H1 (cell line): ENCODE results near the gene SFT2D1. TPM values are rescaled to one million over a fixed set of nuclear protein-coding genes. Genes with fewer than 3 reads are reported as not detected.
A peak's percentile ranks its signal among the peaks of the same experiment; 100 is the strongest.

Experiments
- CTCF ChIA-PET: fragments of 300-600 bp; sonication (Branson Sonifier 250); formaldehyde crosslinking; loops from one replicate; lab custom pipeline; 2021; ENCODE audit not compliant: partially characterized antibody; lab: Charles Lee
- POLR2A ChIA-PET: fragments of 300-600 bp; sonication (Branson Sonifier 250); formaldehyde crosslinking; loops from one replicate; lab custom pipeline; 2021; ENCODE audit warnings: inconsistent platforms; ENCODE audit not compliant: partially characterized antibody; lab: Charles Lee
- DNase-seq, 2 experiments: peaks; one replicate each; pipeline versions ENCODE4 v3.0.0 to v3.0.0-alpha.2; 2010 to 2022; ENCODE audit warnings: low spot score in 2 of 2, low read depth in 1 of 2, mixed read lengths in 1 of 2
- FAIRE-seq: peaks from 2 replicates; lab custom pipeline; 2011; peaks lifted over from hg19 to GRCh38; lab: Jason Lieb, UNC
- H2AFZ ChIP-seq: 2 replicates; pipeline ENCODE4 v1.8.1; 2012; ENCODE audit warnings: low read length, inconsistent platforms
- H2AK5ac ChIP-seq: 2 replicates; pipeline ENCODE4 v1.6.1; 2013; ENCODE audit warnings: low read depth, low read length
- H2BK120ac ChIP-seq: replicated peaks from 2 replicates; pipeline ENCODE3; 2013; ENCODE audit warnings: low read depth, low read length, inconsistent platforms
- H2BK12ac ChIP-seq: 2 replicates; pipeline ENCODE4 v1.6.1; 2013; ENCODE audit warnings: low read depth, low read length
- H2BK15ac ChIP-seq: 2 replicates; pipeline ENCODE4 v1.6.1; 2013; ENCODE audit warnings: low read length
- H2BK20ac ChIP-seq: 2 replicates; pipeline ENCODE4 v1.6.1; 2013; ENCODE audit warnings: low read length
- H2BK5ac ChIP-seq: 2 replicates; pipeline ENCODE4 v1.6.1; 2013; ENCODE audit warnings: low read depth, low read length
- H3K14ac ChIP-seq: 2 replicates; pipeline ENCODE4 v1.6.1; 2013; ENCODE audit warnings: inconsistent platforms; ENCODE audit not compliant: insufficient read length
- H3K18ac ChIP-seq: 2 replicates; pipeline ENCODE4 v1.6.1; 2013; ENCODE audit warnings: low read length; ENCODE audit errors: extremely low read depth
- H3K23ac ChIP-seq: 2 replicates; pipeline ENCODE4 v1.6.1; 2013; ENCODE audit warnings: inconsistent platforms; ENCODE audit not compliant: insufficient read length
- H3K23me2 ChIP-seq: 2 replicates; pipeline ENCODE4 v1.6.1; 2013; ENCODE audit warnings: low read depth, low read length
- H3K27ac ChIP-seq: 2 replicates; pipeline ENCODE4 v1.6.1; 2011; ENCODE audit warnings: low read depth, low read length, inconsistent platforms
- H3K27me3 ChIP-seq, 4 experiments: replicated peaks in 1 of 4; 1 replicate in 1 of 4; 2 replicates in 3 of 4; pipeline versions ENCODE4 v1.6.1 to v1.8.1; 2011 to 2013; ENCODE audit warnings: low read length in 3 of 4, mild to moderate bottlenecking in 3 of 4, inconsistent platforms in 2 of 4, mixed read lengths in 2 of 4, moderate library complexity in 1 of 4; ENCODE audit not compliant: control insufficient read depth in 3 of 4, insufficient read depth in 3 of 4; ENCODE audit errors: extremely low read depth in 1 of 4
- H3K36me3 ChIP-seq, 4 experiments: 2 replicates each; pipeline versions ENCODE4 v1.6.1 to v1.8.1; 2011 to 2013; ENCODE audit warnings: mild to moderate bottlenecking in 4 of 4, low read length in 3 of 4, moderate library complexity in 2 of 4, control low read depth in 1 of 4, inconsistent platforms in 1 of 4; ENCODE audit not compliant: insufficient read depth in 4 of 4, control insufficient read depth in 2 of 4
- H3K4ac ChIP-seq: replicated peaks from 2 replicates; pipeline ENCODE3; 2013; ENCODE audit warnings: low read length, low read depth, mixed read lengths, inconsistent platforms; ENCODE audit not compliant: insufficient read length
- H3K4me1 ChIP-seq, 4 experiments: replicated peaks in 1 of 4; 1 replicate in 1 of 4; 2 replicates in 3 of 4; pipeline versions ENCODE4 v1.6.1 to v1.8.1; 2011 to 2013; ENCODE audit warnings: low read length in 3 of 4, inconsistent platforms in 2 of 4, mixed read lengths in 1 of 4; ENCODE audit not compliant: insufficient read depth in 4 of 4, control insufficient read depth in 3 of 4
- H3K4me2 ChIP-seq, 2 experiments: 2 replicates each; pipeline versions ENCODE4 v1.6.1 to v1.8.1; 2011 to 2013; ENCODE audit warnings: low read depth in 2 of 2, low read length in 2 of 2, control low read depth in 1 of 2, inconsistent platforms in 1 of 2, mild to moderate bottlenecking in 1 of 2; ENCODE audit not compliant: insufficient read depth in 1 of 2
- H3K4me3 ChIP-seq, 4 experiments: fragments of 200-600, 300-600 bp in 1 of 4; sonication (generic), shearing (Covaris generic), sonication (Bioruptor Twin) in 1 of 4; 2 replicates each; pipeline versions ENCODE4 v1.5.1 to v1.8.1; 2011 to 2016; ENCODE audit warnings: low read length in 4 of 4, low read depth in 3 of 4, control low read depth in 2 of 4, inconsistent platforms in 2 of 4, mild to moderate bottlenecking in 2 of 4, mixed read lengths in 1 of 4, moderate library complexity in 1 of 4; ENCODE audit not compliant: insufficient read depth in 2 of 4; ENCODE audit errors: extremely low read depth in 1 of 4
- H3K56ac ChIP-seq: replicated peaks from 2 replicates; pipeline ENCODE3; 2013; ENCODE audit warnings: low read depth, mild to moderate bottlenecking, mixed read lengths, low read length, inconsistent platforms; ENCODE audit not compliant: insufficient read length
- H3K79me1 ChIP-seq: 2 replicates; pipeline ENCODE4 v1.6.1; 2013; ENCODE audit warnings: low read depth, low read length, control low read depth
- H3K79me2 ChIP-seq, 2 experiments: 2 replicates each; pipeline versions ENCODE4 v1.6.1 to v1.8.1; 2012 to 2013; ENCODE audit warnings: low read length in 2 of 2, mild to moderate bottlenecking in 2 of 2, inconsistent platforms in 1 of 2; ENCODE audit not compliant: insufficient read depth in 2 of 2, control insufficient read depth in 1 of 2
- H3K9ac ChIP-seq, 4 experiments: replicated peaks in 1 of 4; 1 replicate in 1 of 4; 2 replicates in 3 of 4; pipeline versions ENCODE4 v1.6.1 to v1.8.1; 2011 to 2013; ENCODE audit warnings: low read depth in 3 of 4, low read length in 3 of 4, control low read depth in 2 of 4, mild to moderate bottlenecking in 2 of 4, moderate library complexity in 2 of 4, inconsistent platforms in 1 of 4; ENCODE audit errors: extremely low read depth in 1 of 4
- H3K9me3 ChIP-seq, 2 experiments: 2 replicates each; pipeline versions ENCODE4 v1.6.1 to v1.8.1; 2012 to 2013; ENCODE audit warnings: mild to moderate bottlenecking in 2 of 2, moderate library complexity in 2 of 2, control low read depth in 1 of 2, inconsistent platforms in 1 of 2, low read depth in 1 of 2, low read length in 1 of 2, mixed read lengths in 1 of 2; ENCODE audit not compliant: insufficient read depth in 2 of 2
- H4K20me1 ChIP-seq, 2 experiments: replicated peaks in 1 of 2; 2 replicates each; pipeline versions ENCODE3 to v1.8.1; 2011 to 2013; ENCODE audit warnings: inconsistent platforms in 2 of 2, low read length in 2 of 2, mild to moderate bottlenecking in 1 of 2; ENCODE audit not compliant: insufficient read depth in 2 of 2, control insufficient read depth in 1 of 2
- H4K5ac ChIP-seq: 2 replicates; pipeline ENCODE4 v1.6.1; 2013; ENCODE audit warnings: low read length, low read depth, mixed read lengths, inconsistent platforms; ENCODE audit not compliant: insufficient read length
- H4K8ac ChIP-seq: 2 replicates; pipeline ENCODE4 v1.8.0; 2013; ENCODE audit warnings: mild to moderate bottlenecking, moderate library complexity, low read length, inconsistent platforms; ENCODE audit not compliant: insufficient read depth; ENCODE audit errors: extremely low read depth
- H4K91ac ChIP-seq: replicated peaks from 2 replicates; pipeline ENCODE3; 2013; ENCODE audit warnings: low read length, mixed read lengths, inconsistent platforms; ENCODE audit not compliant: insufficient read length
- ASH2L ChIP-seq: fragments of 200-600, 300-600 bp; sonication (generic); IDR thresholded peaks from one replicate; pipeline ENCODE4 v1.7.1; 2017; ENCODE audit warnings: low read length
- ATF3 ChIP-seq: IDR thresholded peaks from 2 replicates; pipeline ENCODE4 v1.6.1; 2011; ENCODE audit warnings: low read depth, mild to moderate bottlenecking, low read length; ENCODE audit not compliant: insufficient read depth
- BACH1 ChIP-seq: IDR thresholded peaks from 2 replicates; pipeline ENCODE4 v1.6.1; 2012; ENCODE audit warnings: low read length, improper control_type of control experiment
- BCL11A ChIP-seq, 2 experiments: IDR thresholded peaks; one replicate each; pipeline ENCODE4 v1.6.1; 2011; ENCODE audit warnings: low read depth in 2 of 2, low read length in 2 of 2, mild to moderate bottlenecking in 2 of 2
- CTCF ChIP-seq, 3 experiments: IDR thresholded peaks; 1 replicate in 2 of 3; 2 replicates in 1 of 3; pipeline versions ENCODE4 v1.5.1 to v1.6.1; 2011; ENCODE audit warnings: low read length in 3 of 3, mild to moderate bottlenecking in 3 of 3, inconsistent platforms in 2 of 3, low read depth in 1 of 3, moderate library complexity in 1 of 3; ENCODE audit not compliant: insufficient read depth in 1 of 3; ENCODE audit errors: control extremely low read depth in 1 of 3
- E2F6 ChIP-seq: IDR thresholded peaks from 2 replicates; pipeline ENCODE4 v1.6.1; 2012; ENCODE audit warnings: inconsistent platforms
- POLR2A ChIP-seq, 2 experiments: IDR thresholded peaks; 1 replicate in 1 of 2; 2 replicates in 1 of 2; pipeline ENCODE4 v1.6.1; 2011; ENCODE audit warnings: low read depth in 2 of 2, low read length in 2 of 2, mild to moderate bottlenecking in 2 of 2; ENCODE audit errors: control extremely low read depth in 1 of 2
- RAD21 ChIP-seq, 2 experiments: IDR thresholded peaks in 1 of 2; conservative IDR thresholded peaks in 1 of 2; 2 replicates each; pipeline ENCODE4 v1.6.1; 2011; ENCODE audit warnings: low read depth in 2 of 2, low read length in 2 of 2, improper control_type of control experiment in 1 of 2, inconsistent platforms in 1 of 2, mild to moderate bottlenecking in 1 of 2, moderate library complexity in 1 of 2
- RBBP5 ChIP-seq: IDR thresholded peaks from 2 replicates; pipeline ENCODE4 v1.7.1; 2012; ENCODE audit warnings: low read depth, mild to moderate bottlenecking, inconsistent platforms, low read length, moderate library complexity, borderline replicate concordance
- SRF ChIP-seq: IDR thresholded peaks from 2 replicates; pipeline ENCODE4 v1.6.1; 2011; ENCODE audit warnings: mild to moderate bottlenecking, low read depth, low read length, moderate library complexity
- WGBS, 2 experiments: shearing (Covaris generic) in 1 of 2; methylation state at CpG; one replicate each; pipeline versions ENCODE4 v1.1.6 to v1.1.7; 2013 to 2015; ENCODE audit warnings: low lambda C conversion rate in 2 of 2, mixed read lengths in 2 of 2, inconsistent platforms in 1 of 2, low coverage in 1 of 2, missing lambda C conversion rate in 1 of 2; ENCODE audit not compliant: insufficient replicate concordance in 2 of 2, insufficient coverage in 1 of 2, insufficient read length in 1 of 2; ENCODE audit errors: extremely low coverage in 1 of 2, missing lambda C conversion rate in 1 of 2; 5-methylcytosine and 5-hydroxymethylcytosine counted together
- polyA plus RNA-seq, 7 experiments: library from polyadenylated mRNA; depleted of rRNA in 3 of 7; stranded (reverse) in 5 of 7; unstranded in 2 of 7; fragments of >200 nt in 5 of 7; fragments of 200-250 nt in 2 of 7; gene quantifications; 1 replicate in 5 of 7; 2 replicates in 1 of 7; 4 replicates in 1 of 7; pipeline versions ENCODE4 v1.2.1 to v1.2.3, GENCODE V29; 2011 to 2013; ENCODE audit warnings: missing spikeins in 2 of 7, mixed read lengths in 2 of 7
- total RNA-seq: library from RNA; stranded (reverse); fragmentation: NEBNext Ultra II Directional; extraction: Animal tissue kit (Norgen Biotek cat#: 25700); gene quantifications from 2 replicates; pipeline ENCODE4 v1.2.1, GENCODE V29; 2021

SFT2D1 gene
- total and polyA plus RNA-seq, 2 of the 8 experiments (the other 6 are each of a cell fraction or from before 2014, with no cell fraction given): 52.3 to 76.1 TPM

GRCh38 chr6:166354143-166354542 lies 11.8 kb upstream of the SFT2D1 start:
- no peak overlapping the region for H3K14ac ChIP-seq
- no peak overlapping the region for H3K4me3 ChIP-seq
- no peak overlapping the region for H2BK5ac ChIP-seq
- H2AK5ac ChIP-seq: no peak overlapping the region
- H3K27me3 ChIP-seq: 0 out of 7 replicates have a peak, but pooled peaks cover 0 to 2% (median 0%) of the 10 kb centered on the region in 4 experiments
- H2BK12ac ChIP-seq: no peak overlapping the region; the same call in 1 of the 2 replicates
- H4K20me1 ChIP-seq: no peaks in the 10 kb centered on the region
- no peak overlapping the region for H2AFZ ChIP-seq
- H4K91ac ChIP-seq: no peak overlapping the region
- 0 out of 2 replicates have a peak overlapping the region, but pooled peaks have one; percentile 11 for H4K8ac ChIP-seq
- FAIRE-seq: no peak
- no peak overlapping the region for H3K23ac ChIP-seq
- H3K18ac ChIP-seq: no peak overlapping the region
- POLR2A ChIA-PET: interaction anchor here (1.6 kb wide), 1 partner anchor 22 kb away, joined by 4 read pairs; no protein-coding TSS in a partner anchor
- CTCF ChIA-PET: no interaction called here
- no peak overlapping the region for H2BK120ac ChIP-seq
- no peak overlapping the region for H2BK20ac ChIP-seq
- no peak overlapping the region for H3K9ac ChIP-seq
- no peaks in the 10 kb centered on the region for H3K23me2 ChIP-seq
- no peak overlapping the region for H3K27ac ChIP-seq
- H3K4me2 ChIP-seq: no peak overlapping the region
- no peak overlapping the region for H4K5ac ChIP-seq
- no peaks in the 10 kb centered on the region for H3K36me3 ChIP-seq
- H3K4me1 ChIP-seq: peaks cover 0 to 4% (median 3%) of the 10 kb centered on the region in 4 experiments; a peak in 4 of 7 replicates
- no peak overlapping the region for H2BK15ac ChIP-seq
- no peaks in the 10 kb centered on the region for H3K79me1 ChIP-seq
- no peak overlapping the region for H3K56ac ChIP-seq
- no peak overlapping the region for H3K4ac ChIP-seq
- H3K79me2 ChIP-seq: no peaks in the 10 kb centered on the region
- H3K9me3 ChIP-seq: no peaks in the 10 kb centered on the region
- 85% methylated on average over 4 of the region's 4 CpGs; no CpG with 5 or more reads in 1 of the 2 experiments for WGBS, 2 experiments
- DNase-seq: no peak
- TF ChIP-seq BCL11A (IDR thresholded peaks at IDR 0.05; ENCODE audit: low read depth in 2 of 2, low read length in 2 of 2) (no peak), POLR2A (IDR thresholded peaks at IDR 0.05; ENCODE audit: control extremely low read depth in 1 of 2, low read depth in 2 of 2, low read length in 2 of 2) (no peak), RBBP5 (no peak), SRF (no peak), ASH2L (no peak), ATF3 (no peak), BACH1 (no peak), RAD21 (IDR thresholded peaks at IDR 0.05 in 1 of 2, conservative IDR thresholded peaks at IDR 0.05 in 1 of 2; ENCODE audit: low read depth in 2 of 2, low read length in 2 of 2) (no peak), CTCF (IDR thresholded peaks at IDR 0.05; ENCODE audit: control extremely low read depth in 1 of 3, insufficient read depth in 1 of 3, low read depth in 1 of 3, low read length in 3 of 3) (no peak), E2F6 (no peak)
